Inflammatory macrophage treated with lipopolysaccharide for 4 hours (primary cell): ENCODE measurements around the gene YIPF3.
"Not testable (repeated sequence)": the region's sequence is repeated elsewhere in the genome, so short reads cannot be mapped to it uniquely, and the experiment has no call there.

Source experiments
- DNase-seq: peaks from one replicate; pipeline ENCODE4 v3.0.0-alpha.2; 2020

Gene YIPF3

DNA sequence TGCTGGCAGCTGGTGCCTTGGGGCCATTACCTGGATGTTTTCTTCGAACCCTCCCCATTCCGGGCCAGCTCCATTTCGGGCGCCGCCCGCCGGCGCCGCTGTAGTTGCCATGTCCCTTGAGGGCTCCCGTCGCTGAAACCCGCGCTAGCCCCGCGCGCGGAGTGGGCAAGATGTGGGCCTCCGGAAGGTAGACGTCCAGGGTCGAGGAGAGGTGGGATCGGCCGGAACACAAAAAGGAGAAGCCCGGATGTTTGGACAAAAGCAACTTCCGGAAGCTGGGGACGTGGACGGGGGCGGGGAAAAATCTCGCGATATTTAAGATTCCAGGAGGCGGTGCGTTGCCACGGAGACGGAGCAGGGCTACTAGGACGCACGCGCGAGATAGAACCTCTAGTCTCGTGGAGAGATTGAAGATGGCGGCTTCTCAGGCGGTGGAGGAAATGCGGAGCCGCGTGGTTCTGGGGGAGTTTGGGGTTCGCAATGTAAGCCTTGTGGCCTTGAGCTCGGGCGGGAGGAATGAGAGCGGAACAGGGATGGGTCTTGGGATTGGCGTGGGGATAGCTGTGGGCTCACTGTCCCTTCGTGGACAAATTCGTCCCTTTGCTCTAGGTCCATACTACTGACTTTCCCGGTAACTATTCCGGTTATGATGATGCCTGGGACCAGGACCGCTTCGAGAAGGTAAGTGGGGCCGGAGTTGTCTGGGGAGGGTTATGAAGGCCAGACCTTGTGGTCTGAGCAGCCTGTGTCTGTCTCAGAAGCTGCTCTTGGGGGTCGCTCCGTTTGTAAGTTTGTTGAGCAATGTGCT lies at the start of gene YIPF3, which contains the start of gene POLR1C:
YIPF3 (minus strand) TSS at position 230 of the 808 bp plus-strand sequence; CDS start at position 111, 119 bp downstream.
POLR1C (plus strand) TSS at position 393 of the 808 bp plus-strand sequence; CDS start at position 414, 21 bp downstream.
- DNase-seq, result peak; percentile 99

DNA sequence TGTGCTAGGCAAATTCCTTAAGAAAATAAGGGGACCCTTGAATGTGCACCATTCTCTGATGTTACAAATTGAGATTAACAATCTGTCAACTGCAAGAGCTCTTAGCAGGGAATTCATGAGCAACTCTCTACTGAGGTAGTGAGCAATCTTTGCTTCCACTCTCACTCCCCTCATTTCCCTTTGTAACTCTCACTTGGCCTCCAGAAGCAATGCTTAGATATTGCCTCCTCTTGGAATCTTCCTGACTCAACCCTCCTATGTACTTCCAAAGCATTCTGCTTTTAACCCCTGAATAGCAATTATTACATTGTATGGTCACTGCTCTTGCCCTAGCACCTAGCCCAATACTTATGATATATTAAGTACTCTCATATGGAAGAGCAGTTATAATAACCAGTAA lies 42.6 kb upstream of the YIPF3 start:
- DNase-seq, result no peak

DNA sequence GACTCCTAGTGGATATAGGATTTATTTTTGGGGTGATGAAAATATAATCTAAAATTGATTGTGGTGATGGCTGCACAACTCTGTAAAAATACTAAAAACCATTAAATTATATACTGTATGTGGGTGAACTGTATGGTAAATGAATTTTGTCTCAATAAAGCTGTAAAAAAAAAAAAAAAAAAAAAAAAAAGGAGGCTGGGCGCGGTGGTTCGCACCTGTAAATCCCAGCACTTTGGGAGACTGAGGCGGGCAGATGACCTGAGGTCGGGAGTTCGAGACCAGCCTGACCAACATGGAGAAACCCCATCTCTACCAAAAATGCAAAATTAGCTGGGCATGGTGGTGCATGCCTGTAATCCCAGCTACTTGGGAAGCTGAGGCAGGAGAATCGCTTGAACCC lies 40.9 kb upstream of the YIPF3 start:
- DNase-seq, result not testable (repeated sequence)

DNA sequence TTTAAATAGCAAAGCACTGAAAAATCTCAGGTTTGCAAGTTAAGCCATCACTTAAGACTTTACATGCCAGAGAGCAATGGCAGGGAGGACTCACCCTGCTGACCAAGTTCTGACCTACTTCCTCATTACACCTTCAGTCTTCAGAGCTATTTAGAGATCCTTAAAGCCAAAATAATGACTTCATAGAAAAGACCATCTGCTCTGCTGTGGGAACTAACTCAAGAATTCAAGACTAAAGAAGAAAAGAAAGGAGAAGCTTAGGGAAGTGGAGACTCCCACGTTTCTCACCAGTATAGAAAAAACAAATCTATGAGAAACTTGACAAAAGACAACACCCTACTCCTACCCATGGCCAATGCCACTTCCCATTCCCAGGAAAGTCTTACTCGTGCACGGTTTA lies 30.5 kb upstream of the YIPF3 start:
- peak; percentile 47 for DNase-seq

DNA sequence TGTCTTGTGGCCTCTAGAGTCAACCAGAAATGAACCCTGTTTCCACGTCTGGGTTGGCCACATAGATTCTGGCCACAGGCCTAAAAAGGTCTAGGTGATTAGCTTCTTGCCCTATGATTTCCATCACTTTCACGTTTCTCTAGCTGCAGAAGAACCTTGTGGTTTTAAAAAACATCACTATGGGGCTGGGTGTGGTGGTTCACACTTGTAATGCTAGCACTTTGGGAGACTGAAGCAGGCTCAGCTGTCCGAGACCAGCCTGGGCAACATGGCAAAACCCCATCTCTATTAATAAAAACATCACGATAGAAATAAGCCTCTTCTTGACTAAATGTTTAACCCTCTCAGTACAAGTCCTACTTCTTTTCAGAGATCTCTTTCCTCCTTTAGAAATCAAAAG lies 27.7 kb upstream of the YIPF3 start:
- no peak for DNase-seq

DNA sequence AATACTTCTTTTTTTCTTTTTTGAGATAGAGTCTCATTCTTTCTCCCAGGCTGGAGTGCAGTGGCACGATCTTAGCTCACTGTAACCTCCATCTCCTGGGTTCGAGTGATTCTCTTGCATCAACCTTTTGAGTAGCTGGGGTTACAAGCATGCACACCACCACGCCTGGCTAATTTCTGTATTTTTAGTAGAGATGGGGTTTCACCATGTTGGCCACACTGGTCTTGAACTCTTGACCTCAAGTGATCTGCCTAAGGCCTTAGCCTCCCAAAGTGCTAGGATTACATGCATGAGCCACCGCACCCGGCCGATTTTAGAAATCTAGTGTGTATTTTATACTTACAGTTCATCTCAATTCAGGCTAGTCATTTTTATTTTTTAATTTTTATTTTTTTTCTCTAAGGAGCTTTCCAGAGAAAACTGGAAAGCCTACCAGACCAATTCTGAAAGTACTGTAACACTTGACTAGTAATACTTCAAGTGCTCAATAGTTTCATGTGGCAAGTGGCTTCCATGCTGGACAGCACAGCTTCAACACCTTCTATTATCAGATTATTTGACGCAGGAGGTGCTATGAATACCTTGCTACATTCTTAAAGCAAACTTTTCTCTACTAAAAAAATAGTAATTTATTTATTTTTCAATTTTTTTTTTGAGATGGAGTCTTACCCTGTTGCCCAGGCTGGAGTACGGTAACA lies 25.2 kb upstream of the YIPF3 start:
- DNase-seq, result no peak

DNA sequence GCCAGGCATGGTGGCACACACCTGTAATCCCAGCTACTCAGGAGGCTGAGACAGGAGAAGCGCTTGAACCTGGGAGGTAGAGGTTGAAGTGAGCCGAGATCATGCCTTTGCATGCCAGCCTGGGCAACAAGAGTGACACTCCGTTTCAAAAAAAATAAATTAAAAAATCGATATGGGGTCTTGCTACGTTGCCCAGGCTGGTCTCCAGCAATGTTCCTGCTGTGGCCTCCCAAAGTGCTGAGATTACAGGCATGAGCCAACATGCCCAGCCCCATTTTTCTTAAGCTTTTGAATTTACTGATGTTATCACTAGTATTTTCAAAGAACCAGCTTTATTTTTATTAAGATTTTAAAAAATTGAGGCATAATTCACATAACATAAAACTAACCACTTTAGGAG lies 23.8 kb upstream of the YIPF3 start:
- no peak for DNase-seq

DNA sequence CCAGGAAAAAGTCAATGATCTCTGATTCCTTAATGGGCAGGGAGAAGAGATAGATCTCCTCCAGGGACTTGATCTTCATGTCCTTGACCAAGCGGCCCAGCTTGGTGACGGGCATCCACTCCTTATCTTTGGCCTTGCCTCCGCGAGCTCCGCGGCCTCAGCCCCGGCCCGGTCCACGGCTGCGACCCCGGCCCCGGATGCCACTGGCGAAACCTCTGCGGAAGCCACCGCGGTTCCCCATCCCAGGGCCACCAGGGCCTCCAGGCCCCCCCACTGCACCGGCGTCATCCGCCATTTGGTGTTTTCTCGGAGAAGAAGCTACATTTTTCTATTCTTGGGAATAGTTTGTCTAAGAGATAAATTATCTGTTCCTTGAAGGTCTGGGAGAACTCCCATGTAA lies 22.7 kb upstream of the YIPF3 start:
- DNase-seq, result not testable (repeated sequence)

DNA sequence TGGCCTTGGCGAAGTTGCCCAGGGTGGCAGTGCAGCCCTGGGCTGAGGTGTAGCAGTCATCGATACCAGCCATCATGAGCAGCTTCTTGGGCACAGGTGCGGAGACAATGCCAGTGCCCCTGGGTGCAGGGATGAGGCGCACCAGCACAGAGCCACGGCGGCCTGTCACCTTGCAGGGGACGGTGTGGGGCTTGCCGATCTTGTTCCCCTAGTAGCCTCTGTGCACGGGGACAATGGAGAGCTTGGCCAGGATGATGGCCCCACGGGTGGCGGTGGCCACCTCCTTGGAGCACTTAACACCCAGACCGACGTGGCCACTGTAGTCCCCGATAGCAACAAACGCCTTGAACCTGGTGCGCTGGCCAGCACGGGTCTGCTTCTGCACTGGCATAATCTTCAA lies 22.3 kb upstream of the YIPF3 start:
- not testable (repeated sequence) for DNase-seq

DNA sequence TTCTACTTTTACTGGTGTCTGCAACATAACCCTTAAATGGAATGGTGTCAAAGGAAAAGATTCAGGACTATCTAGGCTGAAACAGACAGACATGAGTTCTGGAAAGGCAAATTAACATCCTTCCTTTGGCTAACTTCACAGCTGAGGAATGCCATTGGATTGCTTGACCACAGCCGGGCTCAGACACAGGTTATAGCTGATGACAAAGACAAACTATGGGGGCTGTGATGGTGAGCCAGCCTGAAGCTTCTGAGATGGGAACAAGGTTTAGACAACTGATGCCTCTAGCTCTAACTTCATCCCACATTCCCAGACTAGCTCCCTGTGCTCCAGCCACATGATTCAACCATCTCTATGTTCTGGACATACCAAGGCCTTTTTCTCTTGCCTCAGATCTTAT lies 15.5 kb upstream of the YIPF3 start:
- DNase-seq, result no peak

DNA sequence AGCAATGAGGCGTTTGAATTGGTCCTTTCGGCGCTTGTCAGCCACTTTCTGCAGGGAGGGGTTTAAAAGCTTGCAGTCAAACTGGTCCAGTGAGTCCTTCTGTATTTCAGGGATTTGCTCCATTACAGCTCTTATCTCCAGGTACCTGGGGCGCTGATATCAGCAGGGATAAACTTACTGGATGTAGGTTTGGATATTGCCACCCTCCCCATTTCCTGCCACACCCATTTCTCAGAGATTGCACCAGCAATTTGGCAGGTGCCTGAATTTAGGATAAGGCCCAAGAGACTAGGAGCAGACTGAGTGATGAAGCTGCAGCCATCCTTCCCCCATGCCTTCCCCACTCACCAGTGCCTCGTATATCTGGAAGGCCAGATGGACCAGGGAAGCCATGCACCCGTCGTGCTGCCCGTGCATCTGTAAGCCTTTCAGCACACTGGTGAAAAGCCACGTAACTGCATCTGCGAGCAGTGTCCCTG lies 7.8 kb upstream of the YIPF3 start:
- DNase-seq, result no peak

DNA sequence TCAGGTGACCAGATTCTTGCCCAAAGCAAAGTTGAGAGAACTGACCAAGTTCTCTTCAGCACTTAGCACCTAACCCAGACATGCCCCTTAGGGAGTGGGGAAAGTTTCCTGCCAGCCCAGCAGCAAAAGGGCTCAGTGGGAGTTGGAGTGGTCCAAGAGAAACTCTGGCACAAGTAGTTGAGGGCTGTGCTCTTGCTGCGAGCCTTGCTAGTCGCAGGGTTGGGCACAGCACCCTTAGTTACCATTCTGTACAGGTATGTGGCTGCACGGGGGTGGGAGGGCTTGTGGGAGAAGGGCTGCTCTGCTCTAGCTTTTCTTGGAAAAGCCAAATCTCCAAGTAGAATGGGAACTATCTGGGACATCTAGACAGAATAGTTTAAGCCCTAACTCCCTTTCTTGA lies 6.6 kb upstream of the YIPF3 start:
- DNase-seq, result no peak

DNA sequence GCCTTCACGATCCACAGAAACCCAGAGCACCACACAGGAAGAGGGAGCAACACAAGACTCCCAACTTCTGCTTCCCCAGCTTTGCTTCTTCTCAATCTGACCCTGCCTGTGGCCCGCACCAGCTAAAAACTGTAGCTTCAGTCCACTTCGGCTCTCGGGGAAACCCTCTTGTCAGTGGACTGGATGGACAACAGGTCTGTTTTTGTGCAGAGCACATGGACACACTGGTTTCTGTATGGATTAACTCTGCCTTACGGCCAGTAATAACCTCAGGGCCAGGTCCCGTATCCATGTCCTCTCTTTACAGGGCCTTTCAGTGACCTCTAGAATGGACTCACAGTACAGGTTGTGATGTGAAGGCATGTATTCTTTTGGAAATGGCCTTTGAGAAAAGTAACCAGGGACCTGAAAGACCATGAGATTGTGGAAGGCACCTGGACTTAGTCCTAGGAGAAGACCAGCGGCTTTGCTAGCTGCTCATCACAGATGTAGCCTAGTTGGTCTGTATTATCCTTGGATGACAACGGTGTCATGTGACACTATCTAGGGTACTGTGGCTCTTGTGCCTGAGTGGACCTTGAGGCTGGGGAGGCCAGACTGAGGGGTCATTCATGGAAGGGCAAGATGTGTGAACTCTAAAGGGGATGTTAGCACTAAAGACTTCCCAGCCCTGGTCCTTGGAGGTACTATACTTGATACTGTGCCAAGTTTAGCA lies 6.0 kb upstream of the YIPF3 start:
- DNase-seq, result no peak

DNA sequence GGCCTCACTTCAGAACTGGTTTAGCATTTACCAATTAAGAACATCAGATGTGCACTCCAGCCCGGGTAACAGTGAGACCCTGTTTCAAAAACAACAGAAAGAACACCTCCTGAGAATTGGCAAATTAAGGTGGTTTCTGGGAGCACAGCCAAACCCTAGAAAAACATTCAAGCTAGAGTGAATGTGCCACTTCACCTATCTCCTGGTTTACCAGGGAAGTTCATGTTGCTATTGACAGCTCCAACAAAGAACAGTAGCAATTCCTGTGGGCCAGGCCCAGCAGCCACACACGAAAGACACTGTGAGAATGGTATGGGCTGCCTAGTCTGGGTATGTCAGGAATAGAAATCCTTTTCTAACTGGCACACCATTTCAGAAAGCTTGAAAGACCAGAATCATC lies 5.1 kb upstream of the YIPF3 start:
- DNase-seq, result no peak

DNA sequence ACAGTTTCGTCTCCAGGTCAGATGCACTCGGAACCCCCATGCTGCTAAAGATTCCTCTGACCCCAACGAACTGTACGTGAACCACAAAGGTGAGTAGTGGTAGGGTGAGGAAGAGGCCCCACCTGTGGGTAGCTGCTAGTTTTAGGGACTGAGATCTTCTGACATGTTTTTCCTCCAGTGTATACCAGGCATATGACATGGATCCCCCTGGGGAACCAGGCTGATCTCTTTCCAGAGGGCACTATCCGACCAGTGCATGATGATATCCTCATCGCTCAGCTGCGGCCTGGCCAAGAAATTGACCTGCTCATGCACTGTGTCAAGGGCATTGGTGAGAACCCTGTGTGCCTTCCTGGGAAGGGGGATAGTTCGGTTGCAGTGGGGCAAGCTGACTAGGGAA lies 3.4 kb upstream of the YIPF3 start:
- no peak for DNase-seq

DNA sequence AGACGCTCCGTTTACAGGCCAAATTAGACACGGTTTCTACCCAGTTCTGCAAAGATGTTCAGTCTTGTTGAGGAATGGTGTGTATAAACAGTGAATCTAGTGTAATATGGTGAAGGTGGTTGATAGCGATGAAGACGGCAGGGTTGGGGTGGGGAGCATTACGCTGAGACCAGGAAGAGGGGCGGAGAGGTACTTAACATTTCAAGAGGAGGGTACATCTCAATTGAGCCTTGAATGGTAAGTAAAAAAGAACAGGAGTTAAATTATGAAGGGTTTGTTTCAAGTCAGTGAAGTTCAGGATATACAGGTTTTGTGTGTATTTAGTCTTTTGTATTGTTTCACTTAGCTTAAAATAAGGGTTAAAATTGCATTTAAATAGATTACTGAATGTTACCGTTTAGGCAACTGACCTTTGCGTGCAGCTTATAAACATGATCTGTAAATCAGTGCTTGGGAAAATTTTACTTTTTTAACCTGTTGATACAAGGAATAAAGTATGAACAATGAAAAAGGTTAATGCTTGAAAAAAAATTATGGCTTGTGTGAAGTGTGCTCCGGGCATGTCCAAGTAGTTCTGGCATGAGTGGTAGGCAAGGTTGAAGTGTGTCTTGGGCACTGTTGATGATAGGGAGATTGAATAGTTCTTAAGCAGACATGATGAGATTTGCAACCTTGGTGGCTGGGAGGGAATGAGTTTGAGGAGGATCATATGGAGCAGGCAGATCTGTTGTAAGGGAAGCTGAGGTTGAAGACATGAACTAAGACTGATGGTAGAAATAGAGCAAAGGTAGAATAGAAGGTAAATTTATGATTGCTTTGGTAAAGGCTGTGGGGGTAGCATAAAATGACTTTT lies 1.0 kb upstream of the YIPF3 start:
- no peak for DNase-seq

DNA sequence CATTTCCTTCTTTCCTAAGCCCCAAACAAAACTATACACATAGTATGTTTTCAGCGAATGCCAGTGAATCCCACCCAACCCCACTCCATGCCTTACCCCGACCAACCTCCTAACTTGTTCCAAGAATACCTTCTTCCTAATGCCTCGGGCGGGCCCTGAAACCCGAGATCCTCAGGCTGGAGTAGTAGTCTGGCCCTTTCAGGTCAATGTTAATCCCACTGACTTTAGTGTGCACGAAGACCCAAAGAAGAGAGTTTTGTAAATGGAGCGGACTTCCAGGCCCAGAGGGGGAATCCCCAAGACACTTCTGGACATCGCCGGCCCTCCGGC lies 394 bp downstream of the YIPF3 start:
- DNase-seq, result no peak

DNA sequence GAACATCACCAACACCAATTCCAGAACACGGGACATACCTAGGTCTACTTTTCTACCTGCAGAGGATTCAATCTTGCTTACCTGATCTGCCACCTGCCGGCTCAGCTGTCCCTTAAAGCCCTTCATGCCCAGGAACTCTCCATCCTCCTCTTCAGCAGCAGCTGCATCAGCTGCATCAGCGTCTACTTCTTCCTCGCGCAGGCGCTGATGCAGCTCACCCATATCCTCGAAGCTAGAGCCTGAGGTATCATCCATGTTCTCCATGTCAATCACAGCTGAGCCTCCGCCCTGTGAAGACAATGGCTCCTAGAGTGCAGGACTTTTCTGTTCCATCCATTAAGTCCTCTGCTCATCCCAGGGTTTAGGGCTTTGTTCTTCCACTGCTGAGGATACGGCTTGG lies 918 bp downstream of the YIPF3 start:
- DNase-seq, result no peak

DNA sequence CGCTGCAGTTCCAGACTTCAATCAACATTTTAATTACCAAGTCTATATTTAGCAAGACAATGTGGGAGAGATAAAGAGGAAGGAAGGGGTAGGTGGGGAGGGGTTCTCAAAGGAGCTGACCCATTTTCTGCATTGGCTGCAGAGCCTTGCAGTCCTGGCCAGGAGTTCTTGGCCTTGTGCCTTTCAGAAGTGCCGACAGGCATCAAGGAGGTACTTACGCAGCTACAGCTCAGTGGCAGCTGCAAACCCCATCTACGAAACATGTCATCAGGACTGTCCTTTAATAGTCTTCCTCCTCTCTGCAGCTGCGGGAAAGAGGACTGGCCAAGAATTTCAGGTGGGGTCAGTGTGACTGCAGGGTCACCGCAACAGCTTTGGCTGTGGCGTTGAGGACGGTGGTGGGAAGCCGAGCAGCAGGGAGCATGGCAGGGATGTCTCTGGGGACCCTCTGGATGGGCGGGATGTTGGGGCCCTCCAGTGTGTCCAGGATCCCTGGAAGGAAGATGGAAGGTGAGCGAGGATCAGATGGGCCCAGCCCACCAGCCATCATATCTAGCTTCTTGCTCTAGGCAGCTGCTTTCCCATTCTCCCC lies 4.8 kb downstream of the YIPF3 start:
- no peak for DNase-seq

DNA sequence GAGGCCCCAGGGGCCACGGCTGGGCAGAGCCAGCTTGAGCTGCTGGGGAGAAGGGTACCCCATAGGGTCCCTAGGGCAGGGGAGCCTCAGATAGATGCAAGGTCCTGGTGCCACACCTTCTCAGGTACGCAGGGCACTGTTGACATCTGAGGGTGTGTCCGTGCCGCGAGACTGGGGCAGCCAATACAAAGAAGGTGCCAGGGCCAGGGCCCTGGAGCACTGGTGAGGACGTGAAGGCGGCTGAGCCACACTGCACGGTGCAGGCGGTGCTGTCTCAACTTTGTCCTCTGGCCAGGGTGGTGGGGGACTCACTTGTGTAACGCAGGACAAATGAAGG lies 5.9 kb downstream of the YIPF3 start:
- DNase-seq, result no peak

DNA sequence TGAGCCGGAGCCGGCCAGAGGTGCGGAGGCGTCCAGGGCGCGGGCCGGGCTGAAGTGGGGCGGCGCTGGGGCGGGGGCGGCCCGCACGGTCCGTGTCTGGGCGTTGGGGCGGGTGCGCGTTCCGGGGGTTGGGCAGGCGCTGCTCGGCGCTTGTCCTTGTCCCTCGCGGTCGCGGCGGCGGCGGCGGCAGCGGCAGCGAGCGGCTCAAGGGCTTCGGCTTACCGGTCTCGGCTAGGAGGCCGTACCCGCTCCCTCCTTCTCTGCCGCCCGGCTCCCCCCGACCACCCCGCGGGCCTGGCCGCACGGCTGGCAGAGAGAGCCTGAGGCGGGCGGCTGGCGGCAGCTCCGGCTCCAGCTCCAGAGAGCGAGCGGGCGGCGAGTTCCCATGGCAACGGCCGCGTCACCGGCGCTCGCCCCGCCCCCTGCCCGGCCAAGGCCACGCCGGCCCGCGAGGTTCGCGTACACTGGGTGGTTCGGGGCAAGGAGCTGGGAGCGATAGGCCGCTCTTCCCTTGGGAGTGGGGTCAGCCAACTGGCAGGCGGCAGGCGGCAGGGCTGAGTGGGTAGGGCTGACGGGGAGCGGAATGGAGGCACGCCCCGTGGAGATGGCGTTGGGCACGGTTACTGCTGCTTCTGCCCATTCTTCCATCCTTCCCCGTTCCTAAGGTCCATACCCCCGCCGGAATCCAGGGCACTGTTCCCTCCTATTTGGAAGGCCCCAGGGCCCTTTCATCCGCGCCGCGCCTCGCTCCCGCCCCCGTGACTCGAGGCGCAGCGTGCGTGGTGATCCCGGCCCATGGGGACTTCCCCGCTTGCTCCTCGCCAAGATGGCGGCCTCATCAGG lies 6.5 kb downstream of the YIPF3 start, which contains the start of gene LRRC73:
LRRC73 (minus strand) TSS at position 363 of the 843 bp plus-strand sequence. CDS start 561 bp downstream, outside the sequence.
- DNase-seq, result peak; percentile 78
